Progenitor cell of endocrine pancreas (in vitro differentiated cells): ENCODE data around the gene RAPGEF1. TPM values are rescaled to one million over a fixed set of nuclear protein-coding genes. Genes with fewer than 3 reads are reported as not detected.
"Not testable (repeated sequence)": the region's sequence is repeated elsewhere in the genome, so short reads cannot be mapped to it uniquely, and the experiment has no call there.

Source experiments
- DNase-seq: peaks from one replicate; pipeline ENCODE4 v3.0.0; 2021; ENCODE audit warnings: low spot score; ENCODE audit not compliant: unreplicated experiment
- H3K27ac Mint-ChIP-seq: 2 replicates; pipeline ENCODE4 v1.8.0; 2021; ENCODE audit warnings: mild to moderate bottlenecking, moderate library complexity, mixed read lengths
- H3K27me3 Mint-ChIP-seq: 2 replicates; pipeline ENCODE4 v1.8.0; 2021; ENCODE audit warnings: mixed read lengths
- H3K36me3 Mint-ChIP-seq: 2 replicates; pipeline ENCODE4 v1.8.0; 2022; ENCODE audit warnings: mixed read lengths; ENCODE audit not compliant: insufficient read depth
- H3K4me1 Mint-ChIP-seq: 2 replicates; pipeline ENCODE4 v1.8.0; 2021; ENCODE audit warnings: low read depth, mixed read lengths
- H3K4me3 Mint-ChIP-seq: 2 replicates; pipeline ENCODE4 v1.8.0; 2021; ENCODE audit warnings: low read depth, mild to moderate bottlenecking, moderate library complexity, mixed read lengths
- H3K9me3 Mint-ChIP-seq: 2 replicates; pipeline ENCODE4 v1.8.0; 2021; ENCODE audit warnings: low read depth, mixed read lengths
- CTCF ChIP-seq: fragments of 200-600 bp; sonication (generic); IDR thresholded peaks from one replicate; pipeline ENCODE4 v1.5.0; 2021; ENCODE audit warnings: antibody characterized with exemption, mild to moderate bottlenecking; ENCODE audit not compliant: unreplicated experiment
- total RNA-seq: library from RNA; stranded (reverse); gene quantifications from 2 replicates; pipeline ENCODE4 v1.2.1, GENCODE V29; 2021

The RAPGEF1 gene
- total RNA-seq, 1 donor from 2014 or later = 57.3 TPM

- no peak for TF ChIP-seq CTCF
- Mint-ChIP-seq H3K4me1 (peaks cover 42% of the 10 kb centered on the region), H3K9me3 (peaks cover 3% of the 10 kb centered on the region), H3K4me3 (no peak overlapping the region), H3K27ac (peak overlapping the region; percentile 58), H3K36me3 (peaks cover 5% of the 10 kb centered on the region), H3K27me3 (no peaks in the 10 kb centered on the region)
- no peak for DNase-seq
Measured at GRCh38 chr9:131690462-131690861, 49.4 kb downstream of the RAPGEF1 start.

DNA sequence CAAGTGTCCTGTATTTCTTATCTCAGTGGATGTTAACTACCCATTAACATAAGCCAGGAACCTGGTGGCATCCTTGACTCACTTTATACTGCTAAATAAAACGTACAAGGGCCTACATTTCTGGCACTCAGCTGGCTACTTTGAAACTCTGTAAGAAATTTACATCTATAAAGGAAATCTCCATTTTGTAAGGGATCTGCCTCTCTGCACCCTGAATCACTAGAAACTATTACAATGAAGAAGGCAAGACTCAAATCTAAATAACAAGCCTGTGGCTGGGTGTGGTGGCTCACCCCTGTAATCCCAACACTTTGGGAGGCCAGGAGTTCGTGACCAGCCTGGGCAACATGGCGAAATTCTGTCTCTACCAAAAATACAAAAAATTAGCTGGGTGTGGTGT, 51.5 kb downstream of the RAPGEF1 start:
- Mint-ChIP-seq H3K36me3 (peaks cover 8% of the 10 kb centered on the region), H3K4me1 (peaks cover 39% of the 10 kb centered on the region), H3K9me3 (peaks cover 7% of the 10 kb centered on the region), H3K27ac (no peak overlapping the region), H3K27me3 (no peaks in the 10 kb centered on the region), H3K4me3 (no peak overlapping the region)
- no peak for DNase-seq
- no peak for TF ChIP-seq CTCF

DNA sequence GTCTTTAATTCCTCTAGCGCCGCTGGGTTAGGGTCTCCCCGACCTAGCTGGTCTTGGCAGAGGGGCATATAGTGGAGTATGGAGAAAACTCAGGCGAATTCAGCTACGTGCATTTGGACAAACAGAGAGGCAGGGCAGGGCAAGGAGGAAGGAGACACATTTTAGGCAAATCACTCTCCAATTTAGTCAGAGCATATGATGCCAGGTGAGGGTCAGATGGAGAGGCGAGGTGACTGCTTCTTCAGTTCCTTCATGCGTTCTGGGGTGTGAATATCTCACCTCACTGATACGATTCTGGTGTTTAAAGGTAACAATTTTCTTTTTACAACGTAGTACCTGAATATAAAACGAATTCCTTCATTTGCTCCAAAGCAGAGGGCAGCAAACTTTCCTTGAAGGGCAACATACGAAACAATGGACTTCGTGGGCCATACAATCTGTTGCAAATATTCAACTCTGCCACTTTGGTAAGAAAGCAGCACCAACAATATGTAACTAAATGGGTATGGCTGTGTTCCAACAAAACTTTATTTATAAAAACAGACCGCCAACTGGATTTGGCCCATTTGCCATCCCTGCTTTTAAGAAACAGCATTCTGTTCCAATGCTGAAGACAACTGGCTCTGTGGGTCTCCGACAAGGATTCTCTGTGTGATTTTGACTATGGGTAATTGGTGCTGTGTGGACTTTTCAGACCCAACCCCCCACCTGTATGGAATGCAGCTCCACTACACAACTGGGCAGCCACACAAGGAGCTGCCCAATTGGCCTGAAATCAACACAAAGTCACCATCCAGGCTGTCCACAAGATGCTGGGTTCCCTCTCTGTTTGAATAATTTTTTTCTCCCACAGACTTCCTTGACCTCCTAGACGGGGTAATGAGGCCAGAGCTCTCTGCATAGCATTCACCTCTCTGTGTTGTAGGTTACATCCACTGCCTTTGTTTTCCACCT, 53.8 kb downstream of the RAPGEF1 start:
- peaks cover 7% of the 10 kb centered on the region for H3K9me3 Mint-ChIP-seq
- no peak for DNase-seq
- H3K36me3 Mint-ChIP-seq = peaks cover 15% of the 10 kb centered on the region
- H3K4me3 Mint-ChIP-seq = no peak overlapping the region
- TF ChIP-seq CTCF = no peak
- peaks cover 37% of the 10 kb centered on the region for H3K4me1 Mint-ChIP-seq
- no peak overlapping the region for H3K27ac Mint-ChIP-seq
- no peaks in the 10 kb centered on the region for H3K27me3 Mint-ChIP-seq

DNA sequence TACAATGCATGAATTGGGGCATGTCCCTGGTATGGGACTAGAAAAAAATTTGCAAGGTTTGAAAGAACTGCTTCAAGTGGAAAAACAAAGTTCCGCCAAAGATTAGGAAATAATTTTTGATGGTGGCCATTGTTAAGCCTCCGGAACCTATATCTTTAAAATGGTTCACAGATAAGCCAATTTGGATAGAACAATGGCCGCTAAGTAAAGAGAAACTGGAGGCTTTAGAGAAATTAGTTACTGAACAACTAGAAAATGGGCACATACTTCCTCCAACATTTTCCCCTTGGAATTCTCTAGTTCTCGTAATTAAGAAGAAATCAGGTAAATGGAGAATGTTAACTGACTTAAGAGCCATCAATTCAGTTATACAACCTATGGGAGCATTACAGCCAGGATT, 56.8 kb downstream of the RAPGEF1 start:
- not testable (repeated sequence) for DNase-seq, H3K4me3 Mint-ChIP-seq, H3K27me3 Mint-ChIP-seq
- Mint-ChIP-seq H3K36me3 (peaks cover 15% of the 10 kb centered on the region), H3K9me3 (peaks cover 12% of the 10 kb centered on the region), H3K27ac (peak overlapping the region; percentile 33), H3K4me1 (peaks cover 41% of the 10 kb centered on the region)

- Mint-ChIP-seq H3K4me3 (no peak overlapping the region), H3K27me3 (no peaks in the 10 kb centered on the region), H3K36me3 (peaks cover 15% of the 10 kb centered on the region), H3K9me3 (peaks cover 12% of the 10 kb centered on the region), H3K27ac (peak overlapping the region; percentile 5), H3K4me1 (peaks cover 46% of the 10 kb centered on the region)
- TF ChIP-seq CTCF = no peak
- DNase-seq = no peak
Measured at GRCh38 chr9:131682261-131682660, 57.6 kb downstream of the RAPGEF1 start.

GRCh38 chr9:131681826-131682225, 58.0 kb downstream of the RAPGEF1 start:
- H3K36me3 Mint-ChIP-seq = peaks cover 15% of the 10 kb centered on the region
- H3K4me3 Mint-ChIP-seq, H3K27me3 Mint-ChIP-seq, H3K27ac Mint-ChIP-seq, DNase-seq: not testable (repeated sequence)
- peaks cover 12% of the 10 kb centered on the region for H3K9me3 Mint-ChIP-seq
- H3K4me1 Mint-ChIP-seq = peaks cover 50% of the 10 kb centered on the region

- H3K4me3 Mint-ChIP-seq, H3K27me3 Mint-ChIP-seq, H3K27ac Mint-ChIP-seq, DNase-seq: not testable (repeated sequence)
- Mint-ChIP-seq H3K36me3 (peaks cover 13% of the 10 kb centered on the region), H3K4me1 (peaks cover 52% of the 10 kb centered on the region), H3K9me3 (peaks cover 12% of the 10 kb centered on the region)
Measured at GRCh38 chr9:131681108-131681507, 58.8 kb downstream of the RAPGEF1 start.
